Motor neuron (in vitro differentiated cells): ENCODE data around the gene KYAT1. TPM values are rescaled to one million over a fixed set of nuclear protein-coding genes. Genes with fewer than 3 reads are reported as not detected.
"Not testable (repeated sequence)": the region's sequence is repeated elsewhere in the genome, so short reads cannot be mapped to it uniquely, and the experiment has no call there.

ENCODE experiments used
- ATAC-seq, 8 experiments: fragments of 200-7000 bp; cut with Tn5 transposase; replicated peaks in 6 of 8; 2 replicates each; pipeline ENCODE4 v1.8.0; 2021; ENCODE audit warnings: mild to moderate bottlenecking in 8 of 8, moderate library complexity in 8 of 8
- H3K27ac ChIP-seq, 2 donors: fragments of 250-450 bp; sonication (Bioruptor Pico); 2 replicates each; pipeline ENCODE4 v1.9.0; 2021; ENCODE audit warnings: antibody characterized with exemption in 2 of 2, mild to moderate bottlenecking in 2 of 2, moderate library complexity in 1 of 2
- H3K4me1 ChIP-seq, 2 donors: fragments of 250-450 bp; sonication (Bioruptor Pico); replicated peaks in 1 of 2; 2 replicates each; pipeline ENCODE4 v1.6.1; 2021; ENCODE audit warnings: antibody characterized with exemption in 2 of 2, mild to moderate bottlenecking in 2 of 2, moderate library complexity in 1 of 2
- H3K4me3 ChIP-seq, 5 donors: fragments of 250-450 bp; sonication (Bioruptor Pico); 2 replicates each; pipeline ENCODE4 v1.9.0; 2021; ENCODE audit warnings: antibody characterized with exemption in 5 of 5, mild to moderate bottlenecking in 5 of 5, moderate library complexity in 4 of 5
- WGBS, 10 experiments: fragments of 450-650 bp; shearing (Covaris generic); methylation state at CpG; one replicate each; pipeline ENCODE4 v1.0.0; 2022; 5-methylcytosine and 5-hydroxymethylcytosine counted together
- in situ Hi-C, 9 experiments: fragments of 400-800 bp; cut with MboI; loops; one replicate each; pipeline ENCODE4 v1.15.0; 2021; ENCODE audit warnings: low sequenced_read_pairs in 9 of 9, low pct_unique_long_range_greater_than_20kb in 2 of 9; ENCODE audit not compliant: unreplicated experiment in 9 of 9
- total RNA-seq, 8 experiments: library from RNA; unstranded; fragments of 300-600 nt; gene quantifications; 2 replicates each; pipeline versions ENCODE4 v1.2.3 to v1.2.4, GENCODE V29; 2022

KYAT1 gene
- total RNA-seq, 8 experiments from 2014 or later = 4.0 to 15.9 (median 10.8) TPM

DNA sequence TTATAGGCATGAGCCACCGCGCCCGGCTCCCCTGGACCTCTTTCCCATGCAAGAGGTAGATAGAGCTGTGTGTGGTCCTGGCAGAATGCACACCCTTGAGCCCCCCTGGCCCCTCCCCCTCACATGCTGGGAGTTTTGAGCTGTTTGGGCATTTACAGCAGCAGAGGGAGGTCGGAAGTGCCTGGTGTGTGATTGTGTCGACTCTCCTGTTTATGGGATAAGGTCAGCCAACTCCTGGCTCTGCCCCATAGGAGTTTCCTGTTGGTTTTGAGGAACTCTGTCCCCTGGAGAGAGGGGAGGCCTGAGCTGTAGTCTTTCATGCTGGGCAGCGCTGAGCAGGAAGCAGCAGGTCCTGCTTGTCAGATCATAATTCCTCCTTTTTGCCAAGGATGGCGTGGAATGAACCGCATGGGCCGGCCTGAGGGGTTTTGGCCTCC is 6.2 kb upstream of the KYAT1 start:
- H3K4me1 ChIP-seq = peaks cover 5 to 10% of the 10 kb centered on the region in 2 donors
- WGBS, 10 experiments = 29 to 81% (median 60%) methylated on average over 1 to 3 of the region's 9 CpGs; no CpG with 5 or more reads in 7 of the 10 experiments
- no peak overlapping the region for H3K4me3 ChIP-seq
- no peak for ATAC-seq
- in situ Hi-C loops = no loop called here
- no peak overlapping the region for H3K27ac ChIP-seq

DNA sequence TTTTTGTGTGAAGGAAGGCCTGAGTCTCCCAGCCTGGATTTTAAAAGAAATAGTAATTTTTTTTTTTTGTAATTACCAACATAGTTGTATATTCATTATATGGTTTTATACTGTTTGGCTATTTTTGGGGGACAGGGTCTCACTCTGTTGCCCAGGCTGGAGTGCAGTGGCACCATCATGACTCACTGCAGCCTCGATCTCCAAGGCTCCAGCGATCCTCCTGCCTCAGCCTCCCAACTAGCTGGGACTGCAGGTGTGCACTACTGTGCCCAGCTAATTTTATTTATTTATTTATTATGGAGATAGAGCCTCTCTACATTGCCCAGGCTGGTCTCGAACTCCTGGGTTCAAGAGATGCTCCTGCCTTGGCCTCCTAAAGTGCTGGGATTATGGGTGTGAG is 5.3 kb upstream of the KYAT1 start:
- Histone ChIP-seq H3K4me1 (peaks cover 5 to 10% of the 10 kb centered on the region in 2 donors), H3K27ac (no peak overlapping the region), H3K4me3 (no peak overlapping the region)
- in situ Hi-C loops = no loop called here
- ATAC-seq = no peak
- WGBS, 10 experiments = 71 to 100% (median 97%) methylated on average over 1 to 3 of the region's 3 CpGs; no CpG with 5 or more reads in 2 of the 10 experiments

DNA sequence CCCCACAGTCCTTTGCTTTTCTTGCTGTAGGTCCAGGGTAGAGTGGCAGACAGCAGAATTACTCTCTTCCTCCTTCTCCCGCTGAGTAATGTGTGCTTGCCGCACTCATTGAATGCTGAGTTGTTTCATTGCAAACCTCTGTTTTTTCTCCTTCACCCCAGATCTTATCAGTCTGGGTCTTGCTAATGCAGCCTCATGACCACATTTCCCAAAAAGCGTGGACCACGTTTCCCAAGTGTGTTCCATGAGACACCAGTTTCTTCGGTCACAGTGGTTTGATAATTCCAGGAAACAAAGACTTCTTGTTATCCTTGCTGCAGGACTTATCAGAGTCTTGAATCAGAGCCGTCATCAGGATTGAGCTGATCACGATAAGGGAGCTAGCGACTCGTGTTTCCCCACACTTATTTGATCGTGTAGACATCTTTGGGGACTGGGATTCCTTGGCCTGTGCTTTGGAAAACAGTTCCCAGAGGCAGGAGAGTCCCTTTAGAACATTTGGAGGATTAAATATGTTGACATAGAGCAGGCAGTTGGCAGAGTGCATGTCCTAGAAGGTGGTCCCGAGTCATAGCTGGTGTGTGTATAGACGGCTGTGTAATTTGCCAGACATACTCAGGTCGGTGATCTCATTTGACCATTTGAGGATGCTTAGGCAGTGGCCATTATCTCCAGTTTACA is 4.6 kb upstream of the KYAT1 start:
- no peak for ATAC-seq

DNA sequence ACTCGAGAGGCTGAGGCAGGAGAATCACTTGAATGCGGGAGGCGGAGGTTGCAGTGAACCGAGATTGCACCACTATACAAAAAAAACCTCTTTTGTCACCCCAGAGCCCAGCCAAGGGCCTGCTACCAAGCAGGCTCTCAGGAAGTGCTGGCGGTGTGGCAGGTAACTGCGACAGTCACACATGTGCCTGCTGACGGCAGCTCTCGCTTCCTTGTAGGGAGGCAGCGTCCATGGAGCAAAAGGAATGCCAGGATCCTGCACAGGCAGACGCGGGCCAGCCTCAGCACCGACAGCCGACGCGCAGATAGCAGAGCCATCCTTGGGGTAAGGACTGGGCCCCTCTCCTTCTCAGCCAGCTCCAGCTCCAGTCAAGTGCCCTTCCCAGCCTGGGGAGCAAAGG is 4.0 kb upstream of the KYAT1 start:
- 89 to 100% (median 97%) methylated on average over 1 to 7 of the region's 15 CpGs; no CpG with 5 or more reads in 6 of the 10 experiments for WGBS, 10 experiments
- Histone ChIP-seq H3K4me3 (no peak overlapping the region), H3K4me1 (peaks cover 6 to 11% of the 10 kb centered on the region in 2 donors)

More for the DNA sequence above, 4.6 kb upstream of the KYAT1 start:
- Histone ChIP-seq H3K4me3 (no peak overlapping the region), H3K4me1 (peaks cover 5 to 10% of the 10 kb centered on the region in 2 donors), H3K27ac (no peak overlapping the region)
- 40 to 100% (median 92%) methylated on average over 2 to 10 of the region's 13 CpGs; no CpG with 5 or more reads in 3 of the 10 experiments for WGBS, 10 experiments
- in situ Hi-C loops = no loop called here

DNA sequence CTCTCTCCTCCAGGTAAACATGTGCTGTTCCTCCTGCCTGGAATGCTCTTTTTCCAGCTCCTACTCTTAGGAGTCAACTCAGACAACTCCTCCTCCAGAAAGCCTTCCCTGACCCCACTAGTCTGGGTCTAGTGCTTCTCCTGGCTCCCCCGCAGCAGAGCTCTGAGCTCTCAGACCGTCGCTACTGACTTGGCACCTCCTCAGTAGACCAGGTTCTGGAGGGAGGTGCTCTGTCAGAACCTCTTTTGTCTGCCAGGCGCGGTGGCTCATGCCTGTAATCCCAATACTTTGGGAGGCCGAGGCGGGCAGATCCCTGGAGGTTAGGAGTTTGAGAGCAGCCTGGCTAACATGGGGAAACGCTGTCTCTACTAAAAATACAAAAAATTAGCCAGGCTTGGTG is 3.6 kb upstream of the KYAT1 start:
- WGBS, 10 experiments = 82 to 100% (median 98%) methylated on average over 2 to 7 of the region's 8 CpGs; no CpG with 5 or more reads in 3 of the 10 experiments
- Histone ChIP-seq H3K27ac (no peak overlapping the region), H3K4me1 (peaks cover 9 to 13% of the 10 kb centered on the region in 2 donors), H3K4me3 (no peak overlapping the region)
- in situ Hi-C loops = no loop called here
- ATAC-seq = no peak

More for the DNA sequence above, 4.0 kb upstream of the KYAT1 start:
- in situ Hi-C loops = no loop called here
- H3K27ac ChIP-seq = no peak overlapping the region
- ATAC-seq = no peak

DNA sequence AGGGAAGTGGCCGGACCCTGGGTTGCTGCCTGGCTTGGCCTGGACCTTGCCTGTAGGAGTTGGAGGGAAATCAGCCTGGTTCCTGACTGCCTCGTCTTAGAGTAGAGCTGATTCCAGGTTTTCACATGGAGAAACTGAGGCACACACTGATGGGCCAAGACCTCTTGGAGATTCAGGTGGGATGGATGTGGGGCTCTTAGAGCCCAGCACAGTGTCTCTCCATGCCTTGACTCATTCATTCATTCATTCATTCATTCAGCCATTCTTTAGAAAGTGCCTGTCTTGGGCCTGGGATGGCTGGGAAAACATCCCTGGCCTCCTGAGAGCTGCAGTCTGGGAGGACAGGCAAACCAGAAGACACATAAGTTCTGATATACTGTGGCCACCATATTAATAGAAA is 2.4 kb upstream of the KYAT1 start:
- H3K4me1 ChIP-seq = peaks cover 9 to 13% of the 10 kb centered on the region in 2 donors
- ATAC-seq = no peak
- H3K4me3 ChIP-seq = peak overlapping the region in 1 of 5 donors; percentile 76
- H3K27ac ChIP-seq = no peak overlapping the region
- in situ Hi-C loops = no loop called here
- WGBS, 10 experiments = 80% methylated on average over 1 of the region's 2 CpGs; no CpG with 5 or more reads in 9 of the 10 experiments

DNA sequence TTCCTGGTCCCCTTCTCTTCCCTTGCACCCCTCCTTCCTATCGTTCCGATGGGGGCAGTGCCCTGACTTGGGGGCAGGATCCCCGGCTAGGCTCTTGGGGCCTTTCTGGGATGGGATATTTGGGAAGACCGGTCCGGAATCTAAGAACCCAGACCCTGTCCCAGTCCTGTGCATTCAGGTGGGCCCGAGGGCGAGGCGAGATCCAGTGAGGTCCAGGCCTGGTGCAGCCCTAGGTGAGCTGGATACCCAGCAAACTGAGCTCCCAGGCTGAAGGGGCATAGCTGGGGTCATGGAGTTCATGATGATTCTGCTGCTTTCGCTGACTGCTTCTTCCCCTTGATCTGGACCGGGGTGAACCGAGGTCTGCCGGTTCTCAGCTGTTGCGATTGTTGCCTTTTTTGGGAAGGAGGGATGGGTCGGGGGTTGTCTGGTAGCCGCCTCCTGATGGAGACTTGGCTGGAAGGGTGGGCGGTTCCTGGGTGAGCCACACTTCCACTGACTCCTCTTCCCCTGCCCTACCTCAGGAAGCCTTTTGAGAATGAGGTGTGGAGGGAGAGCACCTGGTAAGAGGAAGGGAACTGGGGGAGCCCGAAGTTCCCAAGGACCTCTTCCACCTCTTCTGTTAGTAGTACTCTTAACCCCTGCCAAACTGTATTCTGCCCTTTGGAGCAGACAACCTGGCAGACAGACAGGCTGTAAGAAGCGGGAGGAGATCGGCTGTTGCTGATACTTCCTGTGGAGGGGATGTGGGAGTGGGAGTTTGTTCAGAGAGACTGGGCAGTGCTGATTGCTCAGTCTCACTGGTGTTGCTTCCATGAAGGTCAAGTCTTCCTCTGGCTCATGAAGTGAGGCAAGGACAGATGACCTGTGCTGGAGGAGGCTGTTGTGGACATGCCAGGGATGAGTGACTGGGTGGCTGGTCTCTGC is 1.2 kb upstream of the KYAT1 start:
- in situ Hi-C loops = no loop called here
- 0 to 8% (median 3%) methylated on average over 1 to 13 of the region's 19 CpGs; no CpG with 5 or more reads in 4 of the 10 experiments for whole genome bisulfite sequencing, 10 experiments
- ATAC-seq = peak in 6 of 8 experiments; percentile 3 to 21 (median 9)
- H3K4me1 ChIP-seq = peaks cover 9 to 13% of the 10 kb centered on the region in 2 donors
- peak overlapping the region; percentile 92 to 93 for H3K27ac ChIP-seq
- peak overlapping the region; percentile 76 to 94 (median 78) for H3K4me3 ChIP-seq

DNA sequence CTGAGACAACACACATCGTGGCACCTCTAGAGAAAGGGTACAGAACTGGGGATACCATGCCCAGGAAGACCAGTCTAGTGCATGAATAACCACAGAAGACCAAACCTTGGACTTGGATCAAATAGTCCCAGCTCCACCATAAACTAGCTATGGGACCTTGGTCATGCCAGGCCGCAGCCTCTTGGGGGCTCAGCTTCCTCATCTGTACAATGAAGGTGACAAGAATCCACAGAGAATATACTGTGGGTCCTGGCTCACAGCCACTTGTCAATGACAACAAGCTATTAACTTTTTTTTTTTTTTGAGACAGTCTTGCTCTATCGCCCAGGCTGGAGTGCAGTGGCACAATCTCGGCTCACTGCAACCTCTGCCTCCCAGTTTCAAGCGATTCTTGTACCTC is 3.9 kb downstream of the KYAT1 start:
- H3K4me3 ChIP-seq = no peak overlapping the region
- in situ Hi-C loops = no loop called here
- WGBS, 10 experiments = 80 to 100% (median 97%) methylated on average over 1 to 4 of the region's 5 CpGs; no CpG with 5 or more reads in 5 of the 10 experiments

DNA sequence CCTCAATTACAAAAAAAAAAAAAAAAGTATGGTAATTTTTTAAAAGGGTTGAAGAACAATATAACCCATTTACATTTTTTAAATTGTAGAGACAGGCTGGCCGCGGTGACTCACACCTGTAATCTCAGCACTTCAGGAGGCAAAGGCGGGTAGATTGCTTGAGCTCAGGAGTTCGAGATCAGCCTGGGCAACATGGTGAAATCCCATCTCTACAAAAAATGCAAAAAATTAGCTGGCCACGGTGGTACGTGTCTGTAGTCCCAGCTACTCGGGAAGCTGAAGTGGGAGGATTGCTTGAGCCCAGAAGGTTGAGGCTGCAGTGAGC is 10.8 kb downstream of the KYAT1 start:
- H3K4me1 ChIP-seq, H3K27ac ChIP-seq, ATAC-seq, H3K4me3 ChIP-seq, in situ Hi-C loops: not testable (repeated sequence)
- WGBS, 10 experiments = 59 to 100% (median 92%) methylated on average over 2 to 5 of the region's 7 CpGs; no CpG with 5 or more reads in 2 of the 10 experiments

More for the DNA sequence above, 3.9 kb downstream of the KYAT1 start:
- ATAC-seq = no peak
- Histone ChIP-seq H3K27ac (no peak overlapping the region), H3K4me1 (peaks cover 4% of the 10 kb centered on the region in 2 donors)

DNA sequence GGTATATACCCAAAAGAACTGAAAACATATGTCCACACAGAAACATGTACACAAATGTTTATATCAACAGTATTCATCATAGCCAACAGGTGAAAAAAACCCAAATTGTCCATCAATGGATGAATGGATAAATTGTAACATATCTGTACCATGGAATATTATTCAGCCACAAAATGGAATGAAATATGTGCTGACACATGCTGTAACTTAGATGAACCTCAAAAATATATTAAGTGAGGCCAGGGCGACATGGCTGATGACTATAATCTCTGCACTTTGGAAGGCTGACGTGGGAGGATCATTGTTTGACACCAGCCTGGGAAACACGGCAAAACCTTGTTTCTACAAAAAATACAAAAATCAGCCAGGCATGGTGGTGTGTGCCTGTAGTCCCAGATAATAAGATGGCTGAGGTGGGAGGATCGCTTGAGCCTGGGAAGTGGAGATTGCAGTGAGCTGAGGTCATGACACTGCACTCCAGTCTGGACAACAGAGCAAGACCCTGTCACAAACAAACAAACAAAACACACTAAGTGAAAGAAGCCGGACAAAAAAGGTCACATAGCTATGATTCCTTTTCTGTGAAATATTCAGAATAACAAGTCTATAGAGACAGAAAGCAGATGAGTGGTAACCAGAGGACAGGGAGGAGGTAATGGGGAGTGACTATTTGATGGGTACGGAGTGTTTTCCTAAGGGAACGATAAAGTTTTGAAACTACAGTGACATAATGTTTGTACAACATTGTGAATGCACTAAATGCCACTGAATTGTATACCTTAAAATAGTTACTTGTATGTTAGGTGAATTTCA is 11.4 kb downstream of the KYAT1 start:
- Histone ChIP-seq H3K4me3 (no peak overlapping the region), H3K4me1 (no peaks in the 10 kb centered on the region), H3K27ac (no peak overlapping the region)
- in situ Hi-C loops = no loop called here
- ATAC-seq = no peak
- 83 to 100% (median 93%) methylated on average over 1 to 6 of the region's 7 CpGs for WGBS, 10 experiments

DNA sequence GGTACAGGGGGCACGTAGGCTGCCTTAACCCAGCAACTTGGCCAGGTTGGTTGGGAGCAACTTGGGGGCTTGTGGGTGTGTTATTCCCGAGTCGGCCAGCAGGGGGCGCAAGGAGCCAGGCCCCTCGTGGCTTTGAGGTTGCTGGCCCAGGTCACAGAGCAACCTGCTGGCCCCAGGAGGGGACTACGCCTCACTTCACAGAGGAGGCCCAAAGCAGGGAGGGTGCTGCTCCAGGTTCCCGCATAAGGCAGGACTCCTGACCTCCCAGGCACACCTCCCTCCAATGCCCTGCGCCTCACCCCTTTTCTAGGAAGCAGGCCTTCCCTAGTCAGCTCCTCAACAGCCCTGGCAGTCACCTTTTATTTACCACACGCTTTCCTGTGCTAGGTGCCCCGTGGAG is 18.1 kb downstream of the KYAT1 start:
- in situ Hi-C loops = loop anchor here in 1 of 9 experiments (10.0 kb wide), 1 partner anchor 61 kb away; the partner anchor contains the start of gene PHYHD1
- WGBS, 10 experiments = 50 to 100% (median 77%) methylated on average over 1 to 3 of the region's 10 CpGs; no CpG with 5 or more reads in 6 of the 10 experiments
- ATAC-seq = peak in 5 of 8 experiments; percentile 15 to 97 (median 84)
- peaks cover 5 to 7% of the 10 kb centered on the region in 2 donors for H3K4me1 ChIP-seq
- no peak overlapping the region for H3K27ac ChIP-seq
- H3K4me3 ChIP-seq = no peak overlapping the region

DNA sequence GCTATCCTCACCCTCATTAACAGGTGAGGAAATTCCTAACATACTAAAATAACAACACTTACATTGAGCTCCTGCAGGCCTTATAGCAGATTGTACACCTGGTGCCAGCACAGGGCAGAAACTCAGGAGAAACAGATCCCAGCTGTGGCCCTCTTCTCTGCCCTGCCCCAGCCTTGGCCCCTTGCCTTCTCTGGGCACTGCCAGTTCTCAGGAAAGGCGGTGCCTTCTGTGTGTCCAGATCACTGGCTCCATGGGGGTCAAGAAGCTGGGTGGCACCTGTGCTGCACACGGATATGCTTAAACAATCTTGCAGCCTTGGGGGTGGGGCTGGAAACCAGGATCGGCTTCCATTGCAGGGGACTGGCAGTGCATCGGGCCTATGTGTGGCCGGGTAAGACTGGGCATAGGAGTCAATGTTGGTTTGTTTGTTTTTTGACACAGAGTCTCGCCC is 19.3 kb downstream of the KYAT1 start:
- no peak for ATAC-seq
- no peak overlapping the region for H3K4me3 ChIP-seq
- H3K27ac ChIP-seq = no peak overlapping the region
- in situ Hi-C loops = loop anchor here in 1 of 9 experiments (10.0 kb wide), 1 partner anchor 62 kb away; the partner anchor contains the start of gene PHYHD1
- peaks cover 5 to 7% of the 10 kb centered on the region in 2 donors for H3K4me1 ChIP-seq
- 88 to 100% (median 100%) methylated on average over 1 to 4 of the region's 6 CpGs; no CpG with 5 or more reads in 6 of the 10 experiments for WGBS, 10 experiments
